Fibroblast of villous mesenchyme (primary cell): ENCODE results near the gene OR4F17. TPM values are rescaled to one million over a fixed set of nuclear protein-coding genes. Genes with fewer than 3 reads are reported as not detected.
"Not testable (repeated sequence)": the region's sequence is repeated elsewhere in the genome, so short reads cannot be mapped to it uniquely, and the experiment has no call there.

Experiments
- DNase-seq: peaks from one replicate; pipeline ENCODE4 v3.0.0-alpha.2; 2010; ENCODE audit warnings: low read depth
- H3K4me3 ChIP-seq: 2 replicates; pipeline ENCODE4 v1.5.1; 2011; ENCODE audit warnings: low read depth, mild to moderate bottlenecking, low read length
- total RNA-seq: library from RNA; depleted of rRNA; stranded (reverse); fragments of >200 nt; gene quantifications from 2 replicates; pipeline ENCODE4 v1.2.3, GENCODE V29; 2012

OR4F17 gene
- total RNA-seq: 0.32 TPM in 1 of 2 replicates, not detected in the other

- DNase-seq, H3K4me3 ChIP-seq: not testable (repeated sequence)
These were observed at the start of gene OR4F17 for GRCh38 chr19:106804-107203. OR4F17 (plus strand) TSS chr19:107104; CDS start chr19:110679, 3,575 bp downstream.

GRCh38 chr19:70793-71192 is 36.1 kb upstream of the OR4F17 start:
- DNase-seq, H3K4me3 ChIP-seq: not testable (repeated sequence)

DNA sequence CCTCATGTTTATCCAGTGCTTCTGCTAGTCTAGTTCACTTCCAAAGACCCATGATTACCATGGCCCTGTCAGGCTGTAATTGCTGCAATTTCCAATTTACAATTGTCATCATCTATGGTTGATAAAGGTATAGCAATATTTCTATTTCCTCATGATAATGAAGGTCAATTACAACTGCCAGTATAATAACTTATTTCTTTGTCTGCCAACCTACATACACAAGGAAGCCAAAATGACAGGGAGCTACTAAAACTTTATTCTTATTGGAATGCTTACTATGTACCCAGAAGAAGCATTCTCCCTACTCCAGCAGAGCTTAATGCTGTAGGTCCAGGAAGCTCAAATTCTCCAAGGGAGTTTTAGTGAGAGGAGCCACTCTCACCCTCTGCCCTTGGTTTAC is 24.0 kb upstream of the OR4F17 start:
- not testable (repeated sequence) for DNase-seq, H3K4me3 ChIP-seq

DNA sequence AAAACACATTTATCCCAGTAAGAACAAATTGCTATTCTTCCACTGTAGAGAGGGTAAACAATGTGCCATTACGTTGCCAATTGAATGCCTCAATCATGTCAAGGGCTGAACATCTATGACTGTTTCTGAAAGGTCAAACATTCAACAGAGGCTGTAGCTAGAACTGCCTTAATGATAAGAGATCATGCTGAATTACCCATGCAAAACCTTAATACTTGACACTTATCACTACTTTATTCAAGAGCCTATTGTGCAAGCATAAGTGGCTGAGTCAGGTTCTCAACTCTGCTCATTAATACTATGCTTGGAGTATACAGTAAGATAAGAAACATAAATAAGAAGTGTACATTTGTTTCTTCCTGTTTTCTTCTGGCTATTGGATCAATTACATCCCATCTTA is 23.3 kb upstream of the OR4F17 start:
- DNase-seq, H3K4me3 ChIP-seq: not testable (repeated sequence)

DNA sequence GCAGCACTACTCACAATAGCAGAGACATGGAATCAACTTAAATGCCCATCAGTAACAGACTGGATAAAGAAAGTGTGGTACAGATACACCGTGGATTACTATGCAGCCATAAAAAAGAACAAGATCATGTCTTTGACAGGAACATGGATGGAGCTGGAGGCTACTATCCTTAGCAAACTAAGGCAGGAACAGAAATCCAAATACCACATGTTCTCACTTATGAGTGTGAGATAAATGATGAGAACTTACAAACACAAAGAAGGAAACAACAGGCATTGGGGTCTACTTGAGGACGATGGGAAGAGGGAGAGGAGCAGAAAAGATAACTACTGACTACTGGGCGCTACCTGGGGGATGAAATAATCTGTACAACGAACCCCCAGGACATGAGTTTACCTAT is 16.2 kb upstream of the OR4F17 start:
- DNase-seq, H3K4me3 ChIP-seq: not testable (repeated sequence)

- DNase-seq, H3K4me3 ChIP-seq: not testable (repeated sequence)
These were observed 12.1 kb upstream of the OR4F17 start for GRCh38 chr19:94794-95193.

- DNase-seq, H3K4me3 ChIP-seq: not testable (repeated sequence)
These were observed 9.3 kb upstream of the OR4F17 start for GRCh38 chr19:97647-98046.

DNA sequence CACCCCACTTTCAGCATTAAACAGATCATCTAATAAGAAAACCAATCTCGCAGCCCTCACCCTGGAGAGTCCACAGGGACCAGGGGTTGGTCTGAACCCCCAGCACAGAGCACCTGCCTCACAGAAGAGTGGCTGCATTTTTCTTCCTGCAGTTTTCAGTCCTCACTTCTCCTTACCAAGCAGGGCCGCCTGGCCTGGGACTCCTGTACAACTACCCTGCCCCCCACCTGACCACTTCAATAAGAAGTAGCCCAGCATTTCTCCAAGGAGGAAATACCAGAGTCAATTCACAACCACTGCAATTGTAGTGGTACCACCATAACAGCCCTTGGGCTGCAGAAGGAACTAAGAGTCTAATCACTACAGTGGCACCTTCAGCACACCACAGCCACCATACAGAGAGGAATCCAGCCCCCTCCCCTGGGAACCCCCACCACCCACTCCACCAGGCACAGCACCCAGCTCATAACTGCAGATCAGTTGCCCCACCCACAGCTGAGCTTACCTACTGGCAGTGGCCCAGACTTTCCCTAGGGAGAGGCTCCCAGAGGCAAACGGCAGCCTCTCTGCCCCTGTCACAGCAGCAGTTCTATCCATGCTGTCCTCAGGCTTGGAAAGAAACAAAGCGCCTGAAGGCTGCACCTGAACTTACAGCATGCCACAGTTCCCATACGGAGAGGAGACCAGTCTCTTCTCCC is 13.7 kb downstream of the OR4F17 start:
- not testable (repeated sequence) for H3K4me3 ChIP-seq, DNase-seq

Other genes with a start within 250 kb of the OR4F17 start
- gene PLPP2, start 184.3 kb downstream of the OR4F17 start, total RNA-seq: 9.9 and 12.2 TPM in 2 replicates
- 18.0 and 19.9 TPM in 2 replicates for gene MIER2, start 237.7 kb downstream of the OR4F17 start, total RNA-seq